K562 (cell line): ENCODE measurements around the gene LMLN. TPM values are rescaled to one million over a fixed set of nuclear protein-coding genes. Genes with fewer than 3 reads are reported as not detected.

Experiments
- PTRF ChIP-seq: fragments of 450-650 bp; IDR thresholded peaks from 2 replicates; pipeline ENCODE4 v1.6.1; 2016; ENCODE audit warnings: mild to moderate bottlenecking, missing genetic modification characterization, missing compliant biosample characterization
- TEAD1 ChIP-seq, 2 experiments: fragments of 450-650 bp in 1 of 2; sonication (generic) in 1 of 2; formaldehyde crosslinking; IDR thresholded peaks; 2 replicates each; pipeline versions ENCODE4 v1.4.0 to v1.8.0; 2020 to 2022; ENCODE audit warnings: mild to moderate bottlenecking in 2 of 2, missing genetic modification reagents in 1 of 2
- ZBTB11 ChIP-seq, 3 experiments: fragments of 200-800 bp in 1 of 3; fragments of 250-450 bp in 1 of 3; fragments of 450-650 bp in 1 of 3; sonication (Bioruptor Pico) in 1 of 3; sonication (Bioruptor generic) in 1 of 3; formaldehyde crosslinking in 1 of 3; IDR thresholded peaks; 2 replicates each; pipeline versions ENCODE4 v1.6.1 to v1.8.0; 2016 to 2022; ENCODE audit warnings: mild to moderate bottlenecking in 2 of 3, missing genetic modification characterization in 2 of 3, missing compliant biosample characterization in 1 of 3, moderate library complexity in 1 of 3
- ZNF253 ChIP-seq: fragments of 250-450 bp; sonication (Bioruptor Pico); conservative IDR thresholded peaks from 2 replicates; pipeline ENCODE4 v1.6.1; 2021; ENCODE audit warnings: mild to moderate bottlenecking
- polyA plus RNA-seq, 8 experiments: library from polyadenylated mRNA; depleted of rRNA in 4 of 8; stranded (reverse) in 5 of 8; unstranded in 3 of 8; fragments of >200 nt; fragmentation: Nextera tagmentation in 2 of 8; fragmentation: Illumina TruSeq in 1 of 8; extraction: Ambion mirVana in 2 of 8; extraction: Trizol in 1 of 8; gene quantifications; 2 replicates each; pipeline versions ENCODE4 v1.2.1 to v1.2.3, GENCODE V29; 2011 to 2014; ENCODE audit warnings: inconsistent platforms in 1 of 8, missing spikeins in 1 of 8
- total RNA-seq, 7 experiments: library from RNA; depleted of rRNA in 6 of 7; stranded (reverse); fragments of >200 nt in 6 of 7; fragmentation: Illumina TruSeq in 2 of 7; extraction: Trizol in 2 of 7; gene quantifications; 2 replicates each; pipeline versions ENCODE4 v1.2.1 to v1.2.3, GENCODE V29; 2011 to 2021; ENCODE audit warnings: low replicate concordance in 1 of 7
- TF ChIP-seq, protein P1 (sequence below): sonication (generic); formaldehyde crosslinking; IDR thresholded peaks from 2 replicates; pipeline ENCODE4 v1.8.1; 2023; ENCODE audit warnings: missing genetic modification reagents, mild to moderate bottlenecking, borderline replicate concordance

The LMLN gene
- total and polyA plus RNA-seq, 9 of the 15 experiments (the other 6 are each of a cell fraction or from before 2014, with no cell fraction given) = 2.2 to 15.9 (median 6.9) TPM

DNA sequence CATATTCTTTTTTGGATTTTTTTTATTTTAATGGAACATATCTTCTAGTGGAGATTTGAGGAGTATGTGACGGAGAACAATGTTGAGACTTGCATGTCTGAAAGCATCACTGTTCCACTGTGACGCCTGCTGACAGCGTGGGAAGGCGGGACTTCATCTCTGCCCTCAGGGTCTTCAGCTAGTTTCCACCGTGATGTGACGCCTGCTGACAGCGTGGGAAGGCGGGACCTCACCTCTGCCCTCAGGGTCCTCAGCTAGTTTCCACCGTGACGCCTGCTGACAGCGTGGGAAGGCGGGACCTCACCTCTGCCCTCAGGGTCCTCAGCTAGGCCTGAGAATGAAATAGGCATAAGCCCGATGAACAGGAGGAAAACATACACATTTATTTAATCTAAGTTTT lies 70.7 kb downstream of the LMLN start (continued):
- TF ChIP-seq, protein P1, sequence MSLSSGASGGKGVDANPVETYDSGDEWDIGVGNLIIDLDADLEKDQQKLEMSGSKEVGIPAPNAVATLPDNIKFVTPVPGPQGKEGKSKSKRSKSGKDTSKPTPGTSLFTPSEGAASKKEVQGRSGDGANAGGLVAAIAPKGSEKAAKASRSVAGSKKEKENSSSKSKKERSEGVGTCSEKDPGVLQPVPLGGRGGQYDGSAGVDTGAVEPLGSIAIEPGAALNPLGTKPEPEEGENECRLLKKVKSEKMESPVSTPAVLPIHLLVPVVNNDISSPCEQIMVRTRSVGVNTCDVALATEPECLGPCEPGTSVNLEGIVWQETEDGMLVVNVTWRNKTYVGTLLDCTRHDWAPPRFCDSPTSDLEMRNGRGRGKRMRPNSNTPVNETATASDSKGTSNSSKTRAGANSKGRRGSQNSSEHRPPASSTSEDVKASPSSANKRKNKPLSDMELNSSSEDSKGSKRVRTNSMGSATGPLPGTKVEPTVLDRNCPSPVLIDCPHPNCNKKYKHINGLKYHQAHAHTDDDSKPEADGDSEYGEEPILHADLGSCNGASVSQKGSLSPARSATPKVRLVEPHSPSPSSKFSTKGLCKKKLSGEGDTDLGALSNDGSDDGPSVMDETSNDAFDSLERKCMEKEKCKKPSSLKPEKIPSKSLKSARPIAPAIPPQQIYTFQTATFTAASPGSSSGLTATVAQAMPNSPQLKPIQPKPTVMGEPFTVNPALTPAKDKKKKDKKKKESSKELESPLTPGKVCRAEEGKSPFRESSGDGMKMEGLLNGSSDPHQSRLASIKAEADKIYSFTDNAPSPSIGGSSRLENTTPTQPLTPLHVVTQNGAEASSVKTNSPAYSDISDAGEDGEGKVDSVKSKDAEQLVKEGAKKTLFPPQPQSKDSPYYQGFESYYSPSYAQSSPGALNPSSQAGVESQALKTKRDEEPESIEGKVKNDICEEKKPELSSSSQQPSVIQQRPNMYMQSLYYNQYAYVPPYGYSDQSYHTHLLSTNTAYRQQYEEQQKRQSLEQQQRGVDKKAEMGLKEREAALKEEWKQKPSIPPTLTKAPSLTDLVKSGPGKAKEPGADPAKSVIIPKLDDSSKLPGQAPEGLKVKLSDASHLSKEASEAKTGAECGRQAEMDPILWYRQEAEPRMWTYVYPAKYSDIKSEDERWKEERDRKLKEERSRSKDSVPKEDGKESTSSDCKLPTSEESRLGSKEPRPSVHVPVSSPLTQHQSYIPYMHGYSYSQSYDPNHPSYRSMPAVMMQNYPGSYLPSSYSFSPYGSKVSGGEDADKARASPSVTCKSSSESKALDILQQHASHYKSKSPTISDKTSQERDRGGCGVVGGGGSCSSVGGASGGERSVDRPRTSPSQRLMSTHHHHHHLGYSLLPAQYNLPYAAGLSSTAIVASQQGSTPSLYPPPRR (CRISPR knock-in tag) = no peak
- TF ChIP-seq ZNF253 (CRISPR knock-in tag) (no peak), TEAD1 (CRISPR knock-in tag; IDR thresholded peaks at IDR 0.05) (no peak), PTRF (tag) (no peak), ZBTB11 (CRISPR knock-in tag; IDR thresholded peaks at IDR 0.05) (peak in 1 of 3 experiments; percentile 13; a peak in 1 of 6 replicates)
- TF ChIP-seq, all 486 proteins: peak for 3
